GM19099 (cell line): ENCODE data around the gene RAMP1.

Experiments used
- POLR2A ChIP-seq: IDR thresholded peaks from 3 replicates; pipeline ENCODE4 v1.6.1; 2011; ENCODE audit warnings: low read depth; ENCODE audit not compliant: insufficient read length; ENCODE audit errors: extremely low read depth

RAMP1 gene

GRCh38 chr2:237859082-237859433, 365 bp upstream of the RAMP1 start:
- TF ChIP-seq POLR2A, result no peak

- TF ChIP-seq POLR2A, result no peak
These were observed 981 bp downstream of the RAMP1 start for GRCh38 chr2:237860273-237860935.

- no peak for TF ChIP-seq POLR2A
These were observed 2.6 kb downstream of the RAMP1 start for GRCh38 chr2:237861875-237862527.

GRCh38 chr2:237862528-237862895, 3.1 kb downstream of the RAMP1 start:
- no peak for TF ChIP-seq POLR2A

GRCh38 chr2:237863102-237863511, 3.7 kb downstream of the RAMP1 start:
- TF ChIP-seq POLR2A, result no peak

GRCh38 chr2:237863689-237864443, 4.4 kb downstream of the RAMP1 start:
- no peak for TF ChIP-seq POLR2A

- TF ChIP-seq POLR2A, result no peak
These were observed 5.1 kb downstream of the RAMP1 start for GRCh38 chr2:237864444-237864931.

GRCh38 chr2:237864940-237865622, 5.7 kb downstream of the RAMP1 start:
- no peak for TF ChIP-seq POLR2A

GRCh38 chr2:237865623-237866041, 6.2 kb downstream of the RAMP1 start:
- no peak for TF ChIP-seq POLR2A

- no peak for TF ChIP-seq POLR2A
These were observed 6.7 kb downstream of the RAMP1 start for GRCh38 chr2:237866101-237866621.

- no peak for TF ChIP-seq POLR2A
These were observed 8.0 kb downstream of the RAMP1 start for GRCh38 chr2:237867465-237867864.

- no peak for TF ChIP-seq POLR2A
These were observed 9.4 kb downstream of the RAMP1 start for GRCh38 chr2:237868631-237869342.

- no peak for TF ChIP-seq POLR2A
These were observed 10.1 kb downstream of the RAMP1 start for GRCh38 chr2:237869343-237870102.

- TF ChIP-seq POLR2A, result no peak
These were observed 10.7 kb downstream of the RAMP1 start for GRCh38 chr2:237870126-237870525.
